GM19238 (cell line): ENCODE measurements around the gene LRRC3C.
"Not testable (repeated sequence)": the region's sequence is repeated elsewhere in the genome, so short reads cannot be mapped to it uniquely, and the experiment has no call there.

Experiments
- DNase-seq: peaks from one replicate; pipeline ENCODE4 v3.0.0; 2011; ENCODE audit warnings: low spot score; ENCODE audit not compliant: insufficient read length

The LRRC3C gene, protein sequence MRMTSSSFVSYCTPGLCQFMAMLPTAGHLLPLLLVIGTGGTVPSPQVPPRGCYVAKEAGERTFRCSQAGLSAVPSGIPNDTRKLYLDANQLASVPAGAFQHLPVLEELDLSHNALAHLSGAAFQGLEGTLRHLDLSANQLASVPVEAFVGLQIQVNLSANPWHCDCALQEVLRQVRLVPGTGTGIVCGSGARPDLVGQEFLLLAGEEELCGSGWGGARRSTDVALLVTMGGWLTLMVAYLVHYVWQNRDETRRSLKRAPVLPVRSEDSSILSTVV

GRCh38 chr17:39927101-39927928, at the start of gene LRRC3C, which contains the start of gene ORMDL3:
Gene LRRC3C (plus strand): TSS chr17:39927732. CDS start chr17:39941524, 13,792 bp downstream.
Gene ORMDL3 (minus strand): TSS chr17:39927601. CDS start chr17:39924203, 3,398 bp downstream.
- peak; percentile 89 for DNase-seq

GRCh38 chr17:39886102-39886501, 41.4 kb upstream of the LRRC3C start:
- DNase-seq = not testable (repeated sequence)

- no peak for DNase-seq
Observed at GRCh38 chr17:39887078-39887477, 40.5 kb upstream of the LRRC3C start.

DNA sequence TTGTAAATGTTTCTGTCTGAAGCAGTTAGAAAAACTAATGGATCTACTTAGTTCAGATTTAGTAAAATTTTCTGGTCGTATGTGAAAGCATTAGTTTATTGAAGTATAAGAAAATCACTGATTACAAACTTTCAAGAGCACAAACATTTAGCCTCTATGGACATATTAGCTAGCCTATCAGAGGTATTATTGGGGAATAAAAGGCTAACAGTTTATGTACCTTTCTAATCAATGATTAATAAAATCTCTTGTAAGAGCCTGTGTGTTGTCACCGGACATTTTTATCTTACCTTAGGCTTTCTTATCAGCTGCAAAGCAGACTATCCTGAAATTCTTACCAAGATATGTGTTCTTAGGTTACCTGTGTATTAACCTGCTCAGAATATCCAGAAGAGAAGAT, 38.3 kb upstream of the LRRC3C start:
- no peak for DNase-seq

GRCh38 chr17:39894681-39895376, 32.7 kb upstream of the LRRC3C start:
- no peak for DNase-seq

GRCh38 chr17:39898088-39898487, 29.4 kb upstream of the LRRC3C start:
- no peak for DNase-seq

DNA sequence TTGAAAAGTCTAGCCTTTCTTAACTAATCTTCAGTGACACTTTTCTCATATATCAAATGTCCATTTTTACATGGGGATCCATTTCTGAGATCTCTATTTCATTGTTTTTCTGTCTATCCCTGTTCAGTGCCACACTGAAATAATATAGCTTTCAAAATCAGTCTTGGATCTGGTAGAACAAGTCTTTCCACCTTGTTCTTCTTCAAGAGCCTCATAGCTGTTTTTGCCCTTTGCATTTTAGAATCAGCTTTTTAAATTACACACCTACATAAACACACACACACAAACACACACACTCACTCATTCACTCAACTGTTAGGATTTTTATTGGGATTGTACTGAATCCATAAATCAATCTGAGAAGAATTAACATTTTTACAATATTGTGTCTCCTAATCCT, 28.3 kb upstream of the LRRC3C start:
- no peak for DNase-seq

- not testable (repeated sequence) for DNase-seq
Observed at GRCh38 chr17:39902027-39902426, 25.5 kb upstream of the LRRC3C start.

DNA sequence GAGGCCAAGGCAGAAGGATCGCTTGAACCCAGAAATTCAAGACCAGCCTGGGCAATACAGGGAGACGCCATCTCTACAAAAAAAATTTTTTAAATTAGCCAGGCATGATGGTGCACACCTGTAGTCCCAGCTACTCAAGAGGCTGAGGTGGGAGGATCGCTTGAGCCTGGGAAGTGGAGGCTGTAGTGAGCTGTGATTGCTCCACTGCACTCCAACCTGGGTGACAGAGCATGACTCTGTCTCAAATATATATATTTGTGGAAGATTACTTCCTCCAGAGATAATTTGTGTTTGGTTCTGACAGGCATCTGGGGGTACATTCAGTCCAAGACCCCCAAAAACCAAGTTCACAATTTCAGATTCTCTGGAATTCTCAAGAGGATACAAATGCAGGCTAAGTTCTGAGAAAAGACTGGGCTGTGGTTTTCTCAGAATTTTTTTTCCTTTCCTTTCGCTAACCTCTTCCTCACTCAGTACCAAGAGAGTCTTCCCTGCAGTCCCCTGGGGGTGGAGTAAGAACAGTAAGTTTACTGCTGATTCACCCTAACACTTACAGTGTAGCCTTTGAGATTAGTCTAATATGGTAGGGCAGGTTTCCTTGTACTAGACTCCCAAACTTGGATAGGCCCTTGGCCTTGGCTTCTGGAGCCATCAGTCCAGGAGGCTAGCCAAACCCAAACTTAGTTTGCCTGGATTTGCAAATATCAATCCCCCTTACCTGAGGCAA, 24.2 kb upstream of the LRRC3C start:
- no peak for DNase-seq

DNA sequence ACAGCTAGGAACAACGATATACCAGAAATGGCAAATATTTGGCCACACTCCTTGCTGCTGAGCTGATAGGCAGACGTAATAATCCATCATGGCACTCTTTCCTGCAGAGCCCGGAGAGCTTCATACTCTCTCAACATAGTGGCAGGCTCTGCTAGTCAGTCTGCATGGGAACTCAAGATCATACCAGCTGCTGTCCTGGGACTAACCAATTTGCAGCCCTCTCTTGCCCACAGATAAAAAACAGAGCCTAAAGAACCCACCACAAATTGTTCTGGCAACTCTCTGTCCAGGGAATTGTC, 22.6 kb upstream of the LRRC3C start:
- no peak for DNase-seq

DNA sequence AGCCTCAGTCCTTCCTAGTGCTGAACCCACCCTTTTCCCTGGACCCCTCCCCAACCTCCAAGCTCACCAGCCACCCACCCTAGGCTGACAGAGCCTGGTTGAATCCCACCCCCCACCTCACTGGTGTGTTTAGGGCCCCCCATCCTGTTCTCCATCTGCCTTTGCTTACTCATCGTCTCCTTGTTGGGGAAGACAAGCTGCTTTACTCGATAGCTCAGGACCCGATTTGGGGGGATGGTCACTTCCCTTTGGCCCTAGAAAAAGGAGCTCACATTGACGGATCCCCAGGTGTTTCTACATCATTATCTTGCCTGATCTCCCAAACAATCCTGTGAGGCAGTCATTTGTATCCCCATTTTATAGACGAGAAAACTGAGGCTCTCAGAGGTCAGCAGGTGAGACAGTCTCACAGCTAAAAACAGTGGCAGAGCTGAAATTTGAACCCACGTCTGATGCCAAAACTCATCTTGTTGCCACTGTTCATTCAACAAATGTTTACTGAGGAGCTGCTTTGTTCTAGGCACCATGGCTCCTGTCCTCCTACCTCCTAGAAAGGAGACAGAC, 18.7 kb upstream of the LRRC3C start:
- DNase-seq = no peak

DNA sequence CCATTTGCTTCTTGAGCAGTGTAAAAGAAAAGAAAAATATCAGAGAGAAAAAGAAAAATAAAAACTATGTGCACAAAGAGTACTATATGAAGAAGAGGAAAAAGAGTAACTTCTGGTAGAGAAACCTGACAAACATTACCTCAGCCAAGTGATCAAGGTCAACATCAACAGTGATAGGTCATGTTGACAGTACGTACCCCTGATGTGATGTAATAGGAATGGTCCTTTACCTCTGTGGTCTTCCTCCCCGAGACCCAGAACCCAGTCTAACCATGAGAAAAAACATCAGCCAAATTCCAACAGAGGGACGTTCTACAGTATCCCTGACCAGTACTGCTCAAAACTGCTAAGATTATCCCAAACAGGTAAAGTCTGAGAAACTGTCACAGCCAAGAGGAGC, 13.5 kb upstream of the LRRC3C start:
- DNase-seq = no peak

GRCh38 chr17:39915559-39915958, 12.0 kb upstream of the LRRC3C start:
- DNase-seq = no peak

DNA sequence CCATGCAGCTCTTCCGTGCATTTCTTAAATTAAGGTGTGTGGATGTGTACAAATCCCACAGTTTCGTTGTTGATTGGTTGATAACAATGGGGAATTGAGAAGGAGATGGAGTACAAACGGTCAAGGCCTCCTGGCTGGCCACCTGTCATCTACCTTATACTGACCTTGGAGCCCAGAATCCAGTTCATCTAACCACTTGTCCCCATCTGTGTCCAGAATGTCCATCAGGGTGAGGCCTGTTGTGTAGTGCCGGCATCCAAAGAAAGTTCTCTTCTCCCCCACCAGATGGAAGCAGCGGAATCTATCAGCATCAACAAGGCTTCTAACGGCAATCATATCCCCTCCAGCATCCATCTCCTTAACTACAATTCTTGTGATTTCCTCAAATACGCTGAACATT, 10.6 kb upstream of the LRRC3C start:
- DNase-seq = no peak

DNA sequence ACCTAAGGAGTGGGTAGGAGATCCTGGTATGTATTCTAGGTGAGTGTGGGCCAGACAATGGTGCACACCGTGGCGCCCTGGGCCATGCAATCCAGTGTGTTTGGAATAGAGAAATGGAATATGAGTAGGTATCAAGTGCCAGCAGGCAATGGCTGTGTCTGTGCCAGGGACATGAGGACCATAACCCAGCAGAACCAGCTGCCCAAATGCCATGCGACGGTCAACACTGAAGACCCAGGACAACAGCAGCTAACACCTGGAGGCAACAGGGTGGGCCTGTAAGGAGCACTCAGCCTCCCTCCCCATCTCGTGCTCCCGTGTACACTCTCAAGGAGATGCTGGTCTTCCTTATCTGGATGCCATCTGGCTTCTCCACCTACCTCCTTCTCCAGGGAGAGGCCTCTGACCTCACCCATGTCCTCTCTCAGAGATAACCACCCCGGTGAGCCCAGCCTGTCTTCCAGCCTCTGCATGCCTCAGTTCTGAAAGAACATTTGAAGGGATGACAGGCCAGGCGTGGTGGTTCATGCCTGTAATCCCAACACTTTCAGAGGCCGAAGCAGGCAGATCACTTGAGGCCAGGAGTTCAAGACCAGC, 8.3 kb upstream of the LRRC3C start:
- DNase-seq = no peak

GRCh38 chr17:39920218-39921210, 7.0 kb upstream of the LRRC3C start:
- no peak for DNase-seq

GRCh38 chr17:39921323-39921722, 6.2 kb upstream of the LRRC3C start:
- DNase-seq = no peak

DNA sequence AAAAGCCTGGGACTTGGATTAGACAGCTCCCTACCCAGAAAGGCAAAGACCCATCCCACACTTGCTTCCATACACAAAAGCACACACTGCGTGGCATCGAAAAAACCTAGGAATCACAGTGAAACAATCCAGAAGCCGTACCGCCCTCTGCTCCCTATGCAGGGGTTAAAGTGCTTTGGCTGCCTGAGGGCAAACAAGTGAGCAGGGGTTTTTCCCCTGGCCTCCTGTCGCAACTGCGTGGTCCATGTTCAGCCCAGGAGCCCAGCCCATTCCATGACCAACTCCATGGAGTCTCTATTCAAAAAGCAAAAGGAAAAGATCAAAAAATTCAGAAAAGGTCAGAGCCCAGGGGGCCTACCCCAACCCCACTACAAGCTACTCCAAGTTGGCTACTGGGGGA, 5.5 kb upstream of the LRRC3C start:
- no peak for DNase-seq

DNA sequence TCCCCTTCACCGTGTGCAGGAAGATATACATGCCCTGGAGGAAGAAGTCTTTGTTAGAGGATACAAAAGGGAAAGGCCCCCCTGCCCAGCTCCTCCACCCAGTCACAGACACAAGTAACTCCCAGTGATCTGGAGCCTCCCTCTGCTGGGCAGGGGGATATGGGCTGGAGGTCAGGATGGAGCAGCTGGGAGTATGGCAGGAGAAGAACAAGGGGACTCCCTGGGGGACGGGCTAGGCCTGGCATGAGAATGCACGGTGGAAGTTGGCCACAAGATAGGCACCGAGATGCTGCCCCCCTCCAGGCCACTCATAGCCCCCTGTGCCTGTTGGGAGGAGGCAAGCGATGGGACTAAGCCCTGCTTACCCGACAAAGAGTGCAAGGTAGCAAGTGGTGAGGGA, 4.3 kb upstream of the LRRC3C start:
- no peak for DNase-seq
